Tibial artery (tissue), 4 donors: ENCODE measurements around the gene GPSM3.

Experiments
- DNase-seq, 2 donors: peaks; one replicate each; pipeline ENCODE4 v3.0.0-alpha.2; 2019
- H3K27ac ChIP-seq, 2 donors: fragments of 200-600 bp; sonication (generic) in 1 of 2; 1 replicate in 1 of 2; 2 replicates in 1 of 2; pipeline ENCODE4 v1.5.1; 2018 to 2019; ENCODE audit warnings: mild to moderate bottlenecking in 1 of 2
- H3K27me3 ChIP-seq, 2 donors: fragments of 200-600 bp; sonication (generic) in 1 of 2; one replicate each; pipeline versions ENCODE4 v1.5.1 to v1.6.0; 2016 to 2019
- H3K36me3 ChIP-seq, 3 donors: fragments of 200-600 bp; sonication (generic) in 2 of 3; one replicate each; pipeline ENCODE4 v1.5.1; 2016 to 2019; ENCODE audit warnings: mild to moderate bottlenecking in 2 of 3
- H3K4me1 ChIP-seq, 4 donors: fragments of 200-600 bp; sonication (generic) in 2 of 4; 1 replicate in 3 of 4; 2 replicates in 1 of 4; pipeline ENCODE4 v1.5.1; 2016 to 2019
- H3K4me3 ChIP-seq, 2 donors: fragments of 200-600 bp; sonication (generic) in 1 of 2; 1 replicate in 1 of 2; 2 replicates in 1 of 2; pipeline ENCODE4 v1.5.1; 2018 to 2019; ENCODE audit warnings: mild to moderate bottlenecking in 2 of 2
- H3K9me3 ChIP-seq, 3 donors: fragments of 200-600 bp; sonication (generic) in 1 of 3; one replicate each; pipeline ENCODE4 v1.5.1; 2016 to 2019
- intact Hi-C: fragments of 100-400 bp; cut with DNase I; formaldehyde crosslinking; loops from one replicate; pipeline ENCODE4 v1.15.0; 2023; ENCODE audit warnings: low total_unique reads
- TF ChIP-seq, protein P1 (sequence below), 2 experiments: fragments of 200-600 bp in 1 of 2; fragments of 450-650 bp in 1 of 2; IDR thresholded peaks; one replicate each; pipeline ENCODE4 v1.5.1; 2017 to 2019; ENCODE audit warnings: antibody characterized with exemption in 2 of 2, mild to moderate bottlenecking in 1 of 2, moderate library complexity in 1 of 2

Gene GPSM3

DNA sequence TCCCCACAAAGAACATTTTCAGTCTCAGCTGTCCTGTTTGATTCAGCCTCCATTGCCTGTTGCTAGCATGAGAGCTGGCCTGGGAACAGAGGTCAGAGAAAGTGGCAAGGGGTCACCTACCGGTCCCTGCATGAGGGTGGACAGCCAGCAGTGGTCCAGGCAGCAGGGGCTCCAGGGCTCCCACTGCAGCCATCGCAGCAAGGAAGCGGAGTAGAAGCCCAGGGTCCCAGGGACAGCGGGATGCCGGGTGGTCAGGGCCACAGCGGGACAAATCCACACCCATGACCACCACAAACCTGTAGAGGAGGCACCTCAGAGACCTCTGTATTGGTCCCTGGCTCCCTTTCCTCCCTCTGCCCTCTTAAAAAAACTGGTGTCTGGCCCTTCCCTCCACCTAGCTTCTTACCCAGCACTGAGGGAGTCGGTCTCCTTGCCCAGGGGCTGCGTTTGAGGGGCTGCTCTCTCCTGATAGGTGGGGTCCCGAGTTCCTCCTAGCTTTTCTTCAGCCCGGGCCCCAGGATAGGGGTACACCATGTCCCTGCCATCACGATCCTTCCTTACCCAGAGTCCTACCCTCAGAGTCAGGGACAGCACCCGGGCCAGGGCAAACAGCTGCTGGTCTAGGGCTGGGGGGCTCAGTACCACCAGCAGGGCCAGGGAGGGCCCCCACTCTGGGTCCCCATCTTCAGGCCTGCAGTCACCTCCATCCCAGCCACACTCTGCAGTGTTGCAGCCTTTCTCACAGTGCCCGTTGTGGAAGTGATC lies 8.4 kb upstream of the GPSM3 start:
- no peak overlapping the region for H3K4me3 ChIP-seq
- H3K27ac ChIP-seq: no peak overlapping the region
- no peaks in the 10 kb centered on the region for H3K9me3 ChIP-seq
- H3K36me3 ChIP-seq: no peaks in the 10 kb centered on the region
- no peak for DNase-seq
- peaks cover 0 to 10% (median 9%) of the 10 kb centered on the region in 4 donors for H3K4me1 ChIP-seq
- TF ChIP-seq, protein P1, sequence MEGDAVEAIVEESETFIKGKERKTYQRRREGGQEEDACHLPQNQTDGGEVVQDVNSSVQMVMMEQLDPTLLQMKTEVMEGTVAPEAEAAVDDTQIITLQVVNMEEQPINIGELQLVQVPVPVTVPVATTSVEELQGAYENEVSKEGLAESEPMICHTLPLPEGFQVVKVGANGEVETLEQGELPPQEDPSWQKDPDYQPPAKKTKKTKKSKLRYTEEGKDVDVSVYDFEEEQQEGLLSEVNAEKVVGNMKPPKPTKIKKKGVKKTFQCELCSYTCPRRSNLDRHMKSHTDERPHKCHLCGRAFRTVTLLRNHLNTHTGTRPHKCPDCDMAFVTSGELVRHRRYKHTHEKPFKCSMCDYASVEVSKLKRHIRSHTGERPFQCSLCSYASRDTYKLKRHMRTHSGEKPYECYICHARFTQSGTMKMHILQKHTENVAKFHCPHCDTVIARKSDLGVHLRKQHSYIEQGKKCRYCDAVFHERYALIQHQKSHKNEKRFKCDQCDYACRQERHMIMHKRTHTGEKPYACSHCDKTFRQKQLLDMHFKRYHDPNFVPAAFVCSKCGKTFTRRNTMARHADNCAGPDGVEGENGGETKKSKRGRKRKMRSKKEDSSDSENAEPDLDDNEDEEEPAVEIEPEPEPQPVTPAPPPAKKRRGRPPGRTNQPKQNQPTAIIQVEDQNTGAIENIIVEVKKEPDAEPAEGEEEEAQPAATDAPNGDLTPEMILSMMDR (IDR thresholded peaks at IDR 0.05): no peak
- intact Hi-C loops: no loop called here
- H3K27me3 ChIP-seq: peaks cover 0 to 35% of the 10 kb centered on the region in 2 donors

DNA sequence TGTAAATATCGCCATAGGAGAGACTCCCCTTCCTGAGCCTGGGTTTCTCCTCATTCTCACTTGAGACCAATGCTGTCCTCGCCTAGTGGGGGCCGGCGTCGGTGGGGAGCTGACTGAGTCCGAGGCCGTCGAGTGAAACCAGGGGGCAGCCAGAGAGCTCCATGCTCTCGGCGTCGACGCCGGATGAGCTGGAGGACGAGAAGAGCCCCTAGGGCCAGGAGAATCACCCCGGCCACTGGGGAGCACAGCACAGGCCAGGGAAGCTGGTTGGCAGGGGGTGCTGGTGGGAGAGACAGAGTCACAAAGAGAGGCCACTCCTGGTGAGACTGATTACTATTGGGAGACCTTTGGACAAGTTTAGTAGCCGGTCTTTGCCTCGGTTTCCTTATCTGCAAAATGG lies 6.4 kb upstream of the GPSM3 start:
- Histone ChIP-seq H3K4me3 (no peak overlapping the region), H3K4me1 (peaks cover 0 to 18% (median 16%) of the 10 kb centered on the region in 4 donors), H3K36me3 (no peaks in the 10 kb centered on the region), H3K27me3 (peaks cover 0 to 31% of the 10 kb centered on the region in 2 donors), H3K27ac (no peak overlapping the region), H3K9me3 (no peaks in the 10 kb centered on the region)
- peak in 1 of 2 donors; percentile 65 for DNase-seq
- TF ChIP-seq, protein P1 (IDR thresholded peaks at IDR 0.05): no peak
- intact Hi-C loops: no loop called here

DNA sequence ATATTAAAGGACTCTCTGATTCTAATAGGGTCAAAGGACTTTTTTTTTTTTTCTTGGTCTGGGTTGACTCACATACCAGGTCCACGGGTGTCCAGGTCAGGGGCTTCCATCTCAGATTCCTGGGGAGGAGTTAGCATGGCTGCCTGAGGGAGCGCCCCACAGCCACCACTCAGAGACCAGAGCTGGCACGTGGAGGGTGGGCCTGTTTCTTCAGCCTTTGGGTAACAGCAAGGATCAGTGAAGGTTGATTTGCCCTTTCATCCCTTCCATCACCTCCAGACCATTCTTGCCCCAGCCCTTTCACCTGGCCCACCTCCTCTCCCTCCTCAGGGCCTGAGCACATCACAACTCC lies 5.9 kb upstream of the GPSM3 start:
- intact Hi-C loops: no loop called here
- DNase-seq: peak in 1 of 2 donors; percentile 66
- Histone ChIP-seq H3K27me3 (peaks cover 0 to 25% of the 10 kb centered on the region in 2 donors), H3K4me3 (no peak overlapping the region), H3K36me3 (no peaks in the 10 kb centered on the region), H3K9me3 (no peaks in the 10 kb centered on the region), H3K4me1 (peaks cover 0 to 19% (median 16%) of the 10 kb centered on the region in 4 donors), H3K27ac (no peak overlapping the region)
- TF ChIP-seq, protein P1 (IDR thresholded peaks at IDR 0.05): no peak

DNA sequence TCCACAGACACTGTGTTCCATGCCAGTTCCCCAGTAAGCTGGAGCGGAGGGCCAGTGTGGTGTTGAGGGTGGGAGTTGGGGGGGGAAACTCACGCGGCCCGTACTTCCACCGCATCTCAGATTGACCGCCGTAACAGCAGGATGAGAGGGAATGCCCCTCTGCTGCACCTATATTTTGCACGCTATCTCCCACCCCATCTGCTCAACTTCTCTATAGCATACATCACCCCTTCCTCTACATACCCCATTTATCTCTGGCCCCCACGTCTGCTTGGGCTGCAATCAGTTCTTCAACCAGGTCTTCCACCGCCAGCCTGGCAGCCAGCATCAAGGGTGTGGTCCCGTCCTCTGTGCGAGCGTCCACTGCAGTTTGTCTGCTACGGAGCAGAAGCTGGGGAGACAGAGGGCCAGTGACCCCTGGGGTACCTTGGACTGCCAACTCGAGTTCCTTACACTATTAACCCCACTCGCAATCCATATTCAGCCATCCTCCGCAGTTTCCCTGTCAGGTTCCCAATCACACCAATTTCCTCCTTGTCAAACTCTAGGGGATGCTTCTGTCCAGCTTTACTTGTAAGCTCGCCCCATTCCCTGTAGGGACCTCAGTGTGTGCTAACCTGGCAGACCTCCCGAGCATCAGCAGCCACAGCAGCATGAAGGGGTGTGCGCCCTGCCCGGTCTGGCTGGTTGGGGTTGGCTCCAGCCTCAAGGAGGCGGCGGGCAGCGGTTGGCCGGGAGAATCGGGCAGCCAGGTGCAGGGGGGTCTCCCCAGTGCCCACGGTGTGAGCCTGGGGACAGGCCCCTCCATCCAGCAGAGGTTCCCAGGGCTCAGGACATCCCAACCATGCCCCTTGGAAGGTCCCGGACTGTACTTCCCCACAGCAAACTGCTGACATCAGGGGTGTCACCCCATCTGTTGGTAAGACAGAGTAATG lies 4.5 kb upstream of the GPSM3 start:
- TF ChIP-seq, protein P1 (IDR thresholded peaks at IDR 0.05): no peak
- intact Hi-C loops: no loop called here

DNA sequence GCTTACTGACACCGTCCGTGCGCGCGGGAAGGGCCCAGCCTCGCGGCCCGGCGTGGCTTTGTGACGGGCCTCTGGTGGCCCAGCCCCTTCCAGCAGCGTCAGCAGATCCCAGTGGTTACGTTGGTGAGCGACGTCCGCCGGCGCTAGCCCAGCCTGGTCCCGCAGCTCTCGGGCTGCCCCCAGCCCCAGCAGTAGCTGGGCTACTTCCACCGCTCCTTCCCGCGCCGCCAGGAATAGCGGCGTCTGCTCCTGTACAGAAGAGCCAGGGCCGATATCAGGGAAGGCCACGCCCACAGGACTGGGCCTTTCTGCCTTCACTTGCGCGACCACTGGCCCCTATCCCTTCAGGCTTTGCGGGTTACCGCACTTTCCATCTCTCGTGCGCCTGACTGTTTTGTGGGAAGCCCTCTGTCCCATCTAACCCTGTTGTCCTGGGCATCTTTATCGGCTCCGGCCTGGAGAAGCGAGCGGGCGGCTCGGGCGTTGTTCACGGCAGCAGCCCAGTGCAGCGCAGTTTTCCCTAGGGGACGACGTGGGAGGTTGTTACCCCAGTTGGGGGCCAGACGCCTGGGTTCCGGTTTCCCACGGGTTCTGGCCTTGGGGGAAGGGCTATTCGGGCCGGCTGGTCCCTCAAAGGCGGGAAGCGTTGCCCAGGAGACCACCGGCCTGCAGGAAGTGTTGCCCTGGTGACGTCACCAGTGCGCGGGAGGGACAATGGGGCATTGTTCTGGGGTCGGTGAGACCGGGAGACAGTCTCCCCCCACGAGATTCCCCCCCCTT lies 3.6 kb upstream of the GPSM3 start:
- peak; percentile 90 to 94 for DNase-seq
- intact Hi-C loops: no loop called here
- Histone ChIP-seq H3K36me3 (no peaks in the 10 kb centered on the region), H3K4me1 (peaks cover 0 to 31% (median 23%) of the 10 kb centered on the region in 4 donors), H3K4me3 (peak overlapping the region; percentile 71 to 87), H3K27ac (peak overlapping the region; percentile 98), H3K9me3 (no peaks in the 10 kb centered on the region), H3K27me3 (peaks cover 0 to 8% of the 10 kb centered on the region in 2 donors)
- TF ChIP-seq, protein P1 (IDR thresholded peaks at IDR 0.05): no peak

More for the DNA sequence above, 4.5 kb upstream of the GPSM3 start:
- Histone ChIP-seq H3K36me3 (no peaks in the 10 kb centered on the region), H3K4me3 (peak overlapping the region; percentile 71 to 87), H3K27ac (peak overlapping the region; percentile 98), H3K4me1 (peaks cover 0 to 31% (median 16%) of the 10 kb centered on the region in 4 donors), H3K9me3 (no peaks in the 10 kb centered on the region), H3K27me3 (peaks cover 0 to 15% of the 10 kb centered on the region in 2 donors)
- DNase-seq: peak in 1 of 2 donors; percentile 81
